Measurements from ENCODE around the gene EFNB2. TPM values are rescaled to one million over a fixed set of nuclear protein-coding genes. Genes with fewer than 3 reads are reported as not detected.

EFNB2 gene
- total RNA-seq, 1 experiment from 2014 or later, result 17.5 TPM

- no peak for DNase-seq
Measured at GRCh38 chr13:106573868-106574267, 38.4 kb upstream of the EFNB2 start.

GRCh38 chr13:106573284-106573846, 37.9 kb upstream of the EFNB2 start:
- Histone ChIP-seq H3K27ac (no peak overlapping the region), H3K4me2 (no peak overlapping the region)

More at GRCh38 chr13:106573868-106574267, 38.4 kb upstream of the EFNB2 start:
- Histone ChIP-seq H3K9me3 (ENCODE audit: insufficient read depth, low read depth) (no peaks in the 10 kb centered on the region), H3K4me2 (no peak overlapping the region), H3K36me3 (ENCODE audit: low read depth) (no peaks in the 10 kb centered on the region), H4K20me1 (ENCODE audit: insufficient read depth) (no peaks in the 10 kb centered on the region), H3K9me2 (ENCODE audit: insufficient read depth) (no peaks in the 10 kb centered on the region), H3K4me1 (replicated peaks; ENCODE audit: insufficient read depth) (no peaks in the 10 kb centered on the region), H2AFZ (no peak overlapping the region), H3F3A (ENCODE audit: insufficient read depth, low read depth) (no peaks in the 10 kb centered on the region), H3K27me3 (ENCODE audit: insufficient read depth, low read depth) (no peaks in the 10 kb centered on the region), H3K4me3 (no peak overlapping the region), H3K79me2 (ENCODE audit: low read depth) (no peaks in the 10 kb centered on the region), H3K27ac (no peak overlapping the region)
- no peak for TF ChIP-seq CTCF (conservative IDR thresholded peaks at IDR 0.05)
- no peak for TF ChIP-seq EZH2 (IDR thresholded peaks at IDR 0.05; ENCODE audit: low read depth)
- no TSS peak for BruUV-seq (replicated peaks)
- intact Hi-C loops (cut with micrococcal nuclease; ENCODE audit: unreplicated experiment), result no loop called here
- POLR2A ChIA-PET (ENCODE audit: unreplicated experiment), result no interaction called here
- CTCF ChIA-PET, result no interaction called here

GRCh38 chr13:106570299-106570852, 34.9 kb upstream of the EFNB2 start:
- no TSS peak for BruUV-seq (replicated peaks)
- H4K20me1 ChIP-seq (ENCODE audit: insufficient read depth), result peaks cover 17% of the 10 kb centered on the region
- H3K9me2 ChIP-seq (ENCODE audit: insufficient read depth), result no peaks in the 10 kb centered on the region
- TF ChIP-seq CTCF (conservative IDR thresholded peaks at IDR 0.05) (no peak), EZH2 (IDR thresholded peaks at IDR 0.05; ENCODE audit: low read depth) (no peak)
- H3K4me3 ChIP-seq, result no peak overlapping the region
- H3K79me2 ChIP-seq (ENCODE audit: low read depth), result peaks cover 25% of the 10 kb centered on the region
- no peak overlapping the region for H3K4me2 ChIP-seq
- intact Hi-C loops (cut with micrococcal nuclease; ENCODE audit: unreplicated experiment), result no loop called here
- H2AFZ ChIP-seq, result no peak overlapping the region
- DNase-seq, result no peak
- H3K9me3 ChIP-seq (ENCODE audit: insufficient read depth, low read depth), result no peaks in the 10 kb centered on the region
- H3K27ac ChIP-seq, result no peak overlapping the region
- no peaks in the 10 kb centered on the region for H3K27me3 ChIP-seq (ENCODE audit: insufficient read depth, low read depth)
- no peaks in the 10 kb centered on the region for H3K36me3 ChIP-seq (ENCODE audit: low read depth)
- H3K4me1 ChIP-seq (replicated peaks; ENCODE audit: insufficient read depth), result peaks cover 13% of the 10 kb centered on the region
- H3F3A ChIP-seq (ENCODE audit: insufficient read depth, low read depth), result no peaks in the 10 kb centered on the region
- ChIA-PET POLR2A (ENCODE audit: unreplicated experiment) (no interaction called here), CTCF (no interaction called here)

More at GRCh38 chr13:106573284-106573846, 37.9 kb upstream of the EFNB2 start:
- POLR2A ChIA-PET (ENCODE audit: unreplicated experiment), result no interaction called here
- Histone ChIP-seq H3K9me2 (ENCODE audit: insufficient read depth) (no peaks in the 10 kb centered on the region), H3K27me3 (ENCODE audit: insufficient read depth, low read depth) (no peaks in the 10 kb centered on the region), H3K4me3 (no peak overlapping the region), H3K4me1 (replicated peaks; ENCODE audit: insufficient read depth) (peaks cover 3% of the 10 kb centered on the region; the same call in 1 of the 2 replicates), H4K20me1 (ENCODE audit: insufficient read depth) (no peaks in the 10 kb centered on the region), H2AFZ (no peak overlapping the region), H3K79me2 (ENCODE audit: low read depth) (no peaks in the 10 kb centered on the region), H3K36me3 (ENCODE audit: low read depth) (no peaks in the 10 kb centered on the region), H3K9me3 (ENCODE audit: insufficient read depth, low read depth) (no peaks in the 10 kb centered on the region), H3F3A (ENCODE audit: insufficient read depth, low read depth) (no peaks in the 10 kb centered on the region)
- BruUV-seq (replicated peaks), result no TSS peak
- TF ChIP-seq CTCF (conservative IDR thresholded peaks at IDR 0.05), result no peak
- TF ChIP-seq EZH2 (IDR thresholded peaks at IDR 0.05; ENCODE audit: low read depth), result no peak
- CTCF ChIA-PET, result no interaction called here
- no peak for DNase-seq
- intact Hi-C loops (cut with micrococcal nuclease; ENCODE audit: unreplicated experiment), result no loop called here
